Ascending aorta (tissue), 2 donors: ENCODE measurements around the gene CBLIF. TPM values are rescaled to one million over a fixed set of nuclear protein-coding genes. Genes with fewer than 3 reads are reported as not detected.

Source experiments
- DNase-seq, 2 donors: peaks; one replicate each; pipeline ENCODE4 v3.0.0-alpha.2; 2019; ENCODE audit warnings: low spot score in 2 of 2
- H3K27ac ChIP-seq, 2 donors: fragments of 200-600 bp; sonication (generic); one replicate each; pipeline ENCODE4 v1.5.1; 2016 to 2017; ENCODE audit warnings: mild to moderate bottlenecking in 1 of 2
- H3K27me3 ChIP-seq: fragments of 200-600 bp; sonication (generic); one replicate; pipeline ENCODE4 v1.5.1; 2017
- H3K36me3 ChIP-seq, 2 donors: fragments of 200-600 bp; sonication (generic); one replicate each; pipeline ENCODE4 v1.5.1; 2016
- H3K4me1 ChIP-seq, 2 donors: fragments of 200-600 bp; sonication (generic); one replicate each; pipeline ENCODE4 v1.5.1; 2016 to 2017; ENCODE audit warnings: mild to moderate bottlenecking in 1 of 2
- H3K4me3 ChIP-seq, 2 donors: fragments of 200-600 bp; sonication (generic); one replicate each; pipeline ENCODE4 v1.5.1; 2016 to 2017; ENCODE audit warnings: mild to moderate bottlenecking in 1 of 2
- H3K9me3 ChIP-seq, 2 donors: fragments of 200-600 bp; sonication (generic); one replicate each; pipeline ENCODE4 v1.5.1; 2016
- CTCF ChIP-seq, 3 experiments: fragments of 200-600 bp in 2 of 3; fragments of 450-650 bp in 1 of 3; sonication (generic) in 2 of 3; IDR thresholded peaks; one replicate each; pipeline ENCODE4 v1.5.1; 2016 to 2019; ENCODE audit warnings: antibody characterized with exemption in 3 of 3, mild to moderate bottlenecking in 1 of 3, moderate library complexity in 1 of 3
- intact Hi-C: fragments of 100-400 bp; cut with DNase I; formaldehyde crosslinking; loops from one replicate; pipeline ENCODE4 v1.15.1; 2023
- total RNA-seq: library from RNA; depleted of rRNA; stranded (reverse); fragments of >200 nt; gene quantifications from one replicate; pipeline ENCODE4 v1.1.0, GENCODE V29; 2016

Gene CBLIF
- total RNA-seq, 1 donor from 2014 or later: 2.6 TPM

- H3K27me3 ChIP-seq: no peaks in the 10 kb centered on the region
- intact Hi-C loops: no loop called here
- DNase-seq: no peak
- H3K36me3 ChIP-seq: no peaks in the 10 kb centered on the region
- no peak overlapping the region for H3K27ac ChIP-seq
- no peaks in the 10 kb centered on the region for H3K9me3 ChIP-seq
- no peak for TF ChIP-seq CTCF (IDR thresholded peaks at IDR 0.05)
- no peak overlapping the region for H3K4me3 ChIP-seq
- H3K4me1 ChIP-seq: no peaks in the 10 kb centered on the region
These were observed 1.3 kb upstream of the CBLIF start for GRCh38 chr11:59846556-59846955.

- DNase-seq: no peak
These were observed 3.0 kb downstream of the CBLIF start for GRCh38 chr11:59842316-59842715.

GRCh38 chr11:59841514-59841913 lies 3.8 kb downstream of the CBLIF start:
- intact Hi-C loops: no loop called here
- Histone ChIP-seq H3K27ac (no peak overlapping the region), H3K4me1 (no peaks in the 10 kb centered on the region), H3K4me3 (no peak overlapping the region), H3K9me3 (no peaks in the 10 kb centered on the region), H3K36me3 (no peaks in the 10 kb centered on the region), H3K27me3 (no peaks in the 10 kb centered on the region)
- no peak for DNase-seq
- TF ChIP-seq CTCF (IDR thresholded peaks at IDR 0.05): no peak

More at GRCh38 chr11:59842316-59842715, 3.0 kb downstream of the CBLIF start:
- Histone ChIP-seq H3K36me3 (no peaks in the 10 kb centered on the region), H3K4me3 (no peak overlapping the region), H3K27ac (no peak overlapping the region), H3K4me1 (no peaks in the 10 kb centered on the region), H3K27me3 (no peaks in the 10 kb centered on the region), H3K9me3 (no peaks in the 10 kb centered on the region)
- intact Hi-C loops: no loop called here
- no peak for TF ChIP-seq CTCF (IDR thresholded peaks at IDR 0.05)

- H3K27me3 ChIP-seq: no peaks in the 10 kb centered on the region
- H3K9me3 ChIP-seq: no peaks in the 10 kb centered on the region
- no peak for TF ChIP-seq CTCF (IDR thresholded peaks at IDR 0.05)
- H3K27ac ChIP-seq: no peak overlapping the region
- no peak for DNase-seq
- intact Hi-C loops: no loop called here
- no peaks in the 10 kb centered on the region for H3K36me3 ChIP-seq
- H3K4me1 ChIP-seq: no peaks in the 10 kb centered on the region
- H3K4me3 ChIP-seq: no peak overlapping the region
These were observed 5.7 kb downstream of the CBLIF start for GRCh38 chr11:59839615-59840014.

GRCh38 chr11:59833602-59834001 lies 11.7 kb downstream of the CBLIF start:
- H3K27ac ChIP-seq: no peak overlapping the region
- no peaks in the 10 kb centered on the region for H3K4me1 ChIP-seq
- intact Hi-C loops: no loop called here
- no peak for TF ChIP-seq CTCF (IDR thresholded peaks at IDR 0.05)
- no peaks in the 10 kb centered on the region for H3K9me3 ChIP-seq
- no peaks in the 10 kb centered on the region for H3K27me3 ChIP-seq
- H3K36me3 ChIP-seq: no peaks in the 10 kb centered on the region
- H3K4me3 ChIP-seq: no peak overlapping the region
- no peak for DNase-seq

- no peaks in the 10 kb centered on the region for H3K4me1 ChIP-seq
- no peaks in the 10 kb centered on the region for H3K36me3 ChIP-seq
- H3K27me3 ChIP-seq: no peaks in the 10 kb centered on the region
- no peak overlapping the region for H3K4me3 ChIP-seq
- no peak for TF ChIP-seq CTCF (IDR thresholded peaks at IDR 0.05)
- intact Hi-C loops: loop anchor here (10.0 kb wide), 2 partner anchors 365 to 425 kb away; no protein-coding TSS in a partner anchor
- no peaks in the 10 kb centered on the region for H3K9me3 ChIP-seq
- no peak overlapping the region for H3K27ac ChIP-seq
- DNase-seq: no peak
These were observed 15.9 kb downstream of the CBLIF start for GRCh38 chr11:59829358-59829757.
